A673 (cell line): ENCODE measurements around the gene HPS4. TPM values are rescaled to one million over a fixed set of nuclear protein-coding genes. Genes with fewer than 3 reads are reported as not detected.

Source experiments
- BruUV-seq: library from RNA; stranded (reverse); fragments of 400-500 nt; replicated peaks from 2 replicates; lab custom pipeline; 2021; lab: Mats Ljungman, UMichigan
- CTCF ChIA-PET: fragments of 300-600 bp; sonication (Branson Sonifier 250); formaldehyde crosslinking; loops from one replicate; lab custom pipeline; 2022; ENCODE audit warnings: antibody characterized with exemption; lab: Charles Lee
- POLR2A ChIA-PET: fragments of 300-600 bp; sonication (Branson Sonifier 250); formaldehyde crosslinking; loops from one replicate; lab custom pipeline; 2022; ENCODE audit warnings: antibody characterized with exemption; ENCODE audit not compliant: low non-redundant PET; lab: Charles Lee
- DNase-seq: peaks from one replicate; pipeline ENCODE4 v3.0.0-alpha.2; 2015; ENCODE audit warnings: low spot score
- H3K27ac ChIP-seq: fragments of 200-600 bp; sonication (generic); 2 replicates; pipeline ENCODE4 v1.5.1; 2016; ENCODE audit warnings: mixed run types, low read depth, mild to moderate bottlenecking, mixed read lengths, antibody characterized with exemption, low read length; ENCODE audit not compliant: poor library complexity, severe bottlenecking
- H3K27me3 ChIP-seq: fragments of 200-600 bp; sonication (generic); replicated peaks from 2 replicates; pipeline ENCODE4 v1.6.1; 2017; ENCODE audit warnings: mixed run types, low read depth, mild to moderate bottlenecking, mixed read lengths, antibody characterized with exemption, low read length; ENCODE audit not compliant: insufficient read depth, poor library complexity
- H3K36me3 ChIP-seq: fragments of 200-600 bp; sonication (generic); 2 replicates; pipeline ENCODE4 v1.6.1; 2016; ENCODE audit warnings: mixed run types, mild to moderate bottlenecking, mixed read lengths, antibody characterized with exemption, low read length; ENCODE audit not compliant: insufficient read depth, poor library complexity, severe bottlenecking
- H3K4me1 ChIP-seq: fragments of 200-600 bp; sonication (generic); 2 replicates; pipeline ENCODE4 v1.6.1; 2017; ENCODE audit warnings: mixed run types, mild to moderate bottlenecking, mixed read lengths, antibody characterized with exemption, low read length; ENCODE audit not compliant: insufficient read depth, poor library complexity, severe bottlenecking
- H3K4me3 ChIP-seq: fragments of 200-600 bp; sonication (generic); 2 replicates; pipeline ENCODE4 v1.5.1; 2016; ENCODE audit warnings: low read depth, mixed run types, mild to moderate bottlenecking, mixed read lengths, low read length; ENCODE audit not compliant: poor library complexity, severe bottlenecking
- H3K9me3 ChIP-seq: fragments of 200-600 bp; sonication (generic); 2 replicates; pipeline ENCODE4 v1.6.1; 2016; ENCODE audit warnings: mixed run types, low read depth, mild to moderate bottlenecking, mixed read lengths, antibody characterized with exemption, low read length; ENCODE audit not compliant: poor library complexity, severe bottlenecking
- EZH2 ChIP-seq: fragments of 200-600 bp; sonication (generic); IDR thresholded peaks from 2 replicates; pipeline ENCODE4 v1.6.1; 2017; ENCODE audit warnings: borderline replicate concordance, low read depth, mild to moderate bottlenecking, mixed read lengths, antibody characterized with exemption, low read length; ENCODE audit not compliant: poor library complexity, severe bottlenecking
- intact Hi-C: fragments of 100-400 bp; cut with micrococcal nuclease; formaldehyde crosslinking; loops from one replicate; pipeline ENCODE4 v1.10.0; 2022; ENCODE audit not compliant: unreplicated experiment
- total RNA-seq: library from RNA; stranded (reverse); gene quantifications from 2 replicates; pipeline ENCODE4 v1.2.3, GENCODE V29; 2021
- TF ChIP-seq, protein P1 (sequence below): fragments of 300-800, 200-600 bp; sonication (generic); conservative IDR thresholded peaks from 2 replicates; pipeline ENCODE4 v1.5.1; 2017; ENCODE audit warnings: low read depth, mild to moderate bottlenecking, antibody characterized with exemption, low read length, moderate library complexity, mixed read lengths

HPS4 gene
- total RNA-seq, 1 experiment from 2014 or later, result 47.9 TPM

DNA sequence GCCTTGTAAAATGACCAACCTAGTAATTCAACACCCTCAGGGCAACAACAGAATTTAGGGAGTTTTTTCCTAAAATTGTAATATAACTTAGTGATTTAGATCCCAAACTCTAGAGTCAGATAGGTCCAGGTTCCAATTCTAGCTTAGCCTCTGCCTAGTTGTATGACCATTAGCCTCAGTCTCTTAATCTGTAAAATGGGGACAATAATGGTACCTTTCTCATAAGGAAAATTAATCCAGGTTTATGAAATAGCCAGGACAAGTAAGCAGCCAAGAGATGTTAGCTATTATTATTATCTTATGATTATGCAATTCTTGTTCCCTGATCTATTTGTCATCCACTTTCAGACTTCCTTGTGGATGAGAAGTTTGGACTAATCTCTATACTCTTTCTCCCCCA lies 24.6 kb upstream of the HPS4 start:
- POLR2A ChIA-PET, result no interaction called here
- Histone ChIP-seq H3K4me3 (no peak overlapping the region), H3K27me3 (no peaks in the 10 kb centered on the region), H3K36me3 (peaks cover 66% of the 10 kb centered on the region), H3K9me3 (no peaks in the 10 kb centered on the region), H3K4me1 (peaks cover 8% of the 10 kb centered on the region), H3K27ac (no peak overlapping the region)
- intact Hi-C loops, result no loop called here
- no peak for TF ChIP-seq EZH2
- TF ChIP-seq, protein P1, sequence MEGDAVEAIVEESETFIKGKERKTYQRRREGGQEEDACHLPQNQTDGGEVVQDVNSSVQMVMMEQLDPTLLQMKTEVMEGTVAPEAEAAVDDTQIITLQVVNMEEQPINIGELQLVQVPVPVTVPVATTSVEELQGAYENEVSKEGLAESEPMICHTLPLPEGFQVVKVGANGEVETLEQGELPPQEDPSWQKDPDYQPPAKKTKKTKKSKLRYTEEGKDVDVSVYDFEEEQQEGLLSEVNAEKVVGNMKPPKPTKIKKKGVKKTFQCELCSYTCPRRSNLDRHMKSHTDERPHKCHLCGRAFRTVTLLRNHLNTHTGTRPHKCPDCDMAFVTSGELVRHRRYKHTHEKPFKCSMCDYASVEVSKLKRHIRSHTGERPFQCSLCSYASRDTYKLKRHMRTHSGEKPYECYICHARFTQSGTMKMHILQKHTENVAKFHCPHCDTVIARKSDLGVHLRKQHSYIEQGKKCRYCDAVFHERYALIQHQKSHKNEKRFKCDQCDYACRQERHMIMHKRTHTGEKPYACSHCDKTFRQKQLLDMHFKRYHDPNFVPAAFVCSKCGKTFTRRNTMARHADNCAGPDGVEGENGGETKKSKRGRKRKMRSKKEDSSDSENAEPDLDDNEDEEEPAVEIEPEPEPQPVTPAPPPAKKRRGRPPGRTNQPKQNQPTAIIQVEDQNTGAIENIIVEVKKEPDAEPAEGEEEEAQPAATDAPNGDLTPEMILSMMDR, result no peak
- no TSS peak for BruUV-seq
- DNase-seq, result no peak
- CTCF ChIA-PET, result no interaction called here

DNA sequence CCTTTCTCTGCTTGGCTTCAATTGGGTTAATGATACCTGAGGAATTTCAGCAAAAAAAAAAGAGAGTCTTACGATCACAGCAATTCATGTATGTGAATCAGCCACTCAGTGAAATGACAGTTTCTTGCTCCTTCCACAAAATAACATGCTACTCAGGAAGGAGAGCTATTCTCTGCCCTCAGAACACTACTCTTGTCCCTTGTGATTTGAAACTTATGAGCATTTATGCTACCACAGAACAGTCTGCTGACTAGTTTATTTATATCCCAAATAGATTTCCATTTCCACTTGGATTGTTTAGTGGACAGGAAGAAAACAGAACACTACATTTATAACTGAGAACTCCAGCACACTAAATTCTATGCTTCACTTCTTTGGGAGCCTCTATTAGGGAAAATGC lies 20.2 kb upstream of the HPS4 start:
- H3K4me1 ChIP-seq, result no peaks in the 10 kb centered on the region
- intact Hi-C loops, result no loop called here
- CTCF ChIA-PET, result no interaction called here
- H3K4me3 ChIP-seq, result no peak overlapping the region
- no peaks in the 10 kb centered on the region for H3K9me3 ChIP-seq
- no peaks in the 10 kb centered on the region for H3K27me3 ChIP-seq
- H3K36me3 ChIP-seq, result peaks cover 84% of the 10 kb centered on the region
- no peak for DNase-seq
- TF ChIP-seq, protein P1, result no peak
- no peak for TF ChIP-seq EZH2
- H3K27ac ChIP-seq, result no peak overlapping the region
- no TSS peak for BruUV-seq
- POLR2A ChIA-PET, result no interaction called here

DNA sequence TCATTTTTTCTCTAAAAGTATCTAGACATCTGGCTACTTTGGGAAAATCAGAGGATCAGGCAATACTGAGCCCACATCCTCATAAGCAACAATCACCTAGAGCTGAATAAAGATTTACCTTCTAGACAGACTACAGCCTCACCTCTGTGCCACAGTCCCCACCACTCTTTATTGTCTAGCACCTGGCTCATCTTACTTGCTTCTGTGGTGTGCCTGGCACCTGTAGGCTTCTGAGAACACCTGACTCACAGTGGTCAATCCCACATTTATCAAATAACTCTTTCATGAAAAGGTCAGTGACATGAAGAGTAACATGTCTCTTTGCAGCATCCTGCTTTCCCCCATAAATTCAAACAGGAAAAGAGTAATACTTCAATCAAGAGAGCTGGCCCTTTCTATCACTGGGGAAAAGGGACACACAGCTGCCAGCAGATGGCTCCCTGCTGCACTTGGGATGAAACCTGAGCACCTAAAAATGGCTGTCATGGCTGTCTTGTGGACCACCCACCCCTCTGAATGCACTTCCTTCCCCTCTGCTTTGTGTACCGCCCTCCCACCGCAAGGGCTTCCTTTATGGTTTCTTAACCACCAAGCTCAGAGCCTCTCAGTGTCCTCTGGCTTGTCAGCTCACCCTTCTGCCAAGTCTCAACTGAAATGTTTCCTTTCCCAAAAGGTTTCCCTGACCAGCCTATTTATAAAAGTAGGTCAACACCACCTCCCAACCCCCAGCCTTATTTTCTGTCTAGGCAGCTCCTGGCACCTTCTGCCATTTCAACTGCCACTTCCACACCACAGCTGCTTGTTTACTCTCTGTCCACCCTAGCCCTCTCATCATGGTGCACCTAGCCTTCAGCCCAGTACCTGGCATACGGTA lies 19.3 kb upstream of the HPS4 start:
- DNase-seq, result peak; percentile 66
- CTCF ChIA-PET, result no interaction called here
- POLR2A ChIA-PET, result no interaction called here
- Histone ChIP-seq H3K9me3 (no peaks in the 10 kb centered on the region), H3K27me3 (no peaks in the 10 kb centered on the region), H3K27ac (no peak overlapping the region), H3K4me1 (no peaks in the 10 kb centered on the region), H3K4me3 (no peak overlapping the region), H3K36me3 (peaks cover 80% of the 10 kb centered on the region)
- intact Hi-C loops, result no loop called here
- no TSS peak for BruUV-seq
- TF ChIP-seq, protein P1, result peak; percentile 69
- no peak for TF ChIP-seq EZH2
